CD4-positive, alpha-beta T cell (primary cell): Measurements from ENCODE around the gene PDE4B. TPM values are rescaled to one million over a fixed set of nuclear protein-coding genes. Genes with fewer than 3 reads are reported as not detected.

ENCODE experiments used
- ATAC-seq: fragments of 200-7000 bp; cut with Tn5 transposase; one replicate; pipeline ENCODE4 v1.10.0; 2022; ENCODE audit warnings: mild to moderate bottlenecking; ENCODE audit not compliant: poor library complexity
- CTCF ChIA-PET: fragments of 350-600 bp; sonication (Branson Sonifier 250); formaldehyde crosslinking; loops from one replicate; lab custom pipeline; 2021; ENCODE audit warnings: antibody characterized with exemption, inconsistent platforms; lab: Charles Lee
- POLR2A ChIA-PET: fragments of 350-600 bp; sonication (Branson Sonifier 250); formaldehyde crosslinking; loops from one replicate; lab custom pipeline; 2021; ENCODE audit warnings: antibody characterized with exemption, inconsistent platforms; lab: Charles Lee
- DNase-seq, 14 experiments: peaks; one replicate each; pipeline ENCODE4 v3.0.0-alpha.2; 2013 to 2020; ENCODE audit warnings: mixed read lengths in 2 of 14
- H3K27ac ChIP-seq, 2 donors: one replicate each; pipeline versions ENCODE4 v1.5.1 to v1.7.0; 2013; ENCODE audit warnings: low read length in 2 of 2, low read depth in 1 of 2, mild to moderate bottlenecking in 1 of 2
- H3K27me3 ChIP-seq, 2 experiments: 1 replicate in 1 of 2; 2 replicates in 1 of 2; pipeline versions ENCODE4 v1.6.1 to v1.7.0; 2013; ENCODE audit warnings: low read length in 2 of 2, control low read depth in 1 of 2, mild to moderate bottlenecking in 1 of 2, moderate library complexity in 1 of 2; ENCODE audit not compliant: insufficient read depth in 2 of 2, control insufficient read depth in 1 of 2
- H3K36me3 ChIP-seq: one replicate; pipeline ENCODE4 v1.6.1; 2013; ENCODE audit warnings: low read length, control low read depth; ENCODE audit not compliant: insufficient read depth
- H3K4me1 ChIP-seq: one replicate; pipeline ENCODE4 v1.6.1; 2013; ENCODE audit warnings: low read length, control low read depth; ENCODE audit not compliant: insufficient read depth
- H3K4me3 ChIP-seq: one replicate; pipeline ENCODE4 v1.5.1; 2013; ENCODE audit warnings: mild to moderate bottlenecking, low read length, moderate library complexity
- H3K9me3 ChIP-seq, 2 experiments: 1 replicate in 1 of 2; 2 replicates in 1 of 2; pipeline versions ENCODE4 v1.6.1 to v1.7.0; 2013; ENCODE audit warnings: low read length in 2 of 2, mild to moderate bottlenecking in 2 of 2, control low read depth in 1 of 2, moderate library complexity in 1 of 2; ENCODE audit not compliant: control insufficient read depth in 1 of 2, insufficient read depth in 1 of 2
- H3K27ac Mint-ChIP-seq: one replicate; pipeline ENCODE4 v1.8.0; 2020; ENCODE audit warnings: mixed read lengths
- H3K27me3 Mint-ChIP-seq: one replicate; pipeline ENCODE4 v1.8.0; 2021; ENCODE audit warnings: mixed read lengths
- H3K36me3 Mint-ChIP-seq: one replicate; pipeline ENCODE4 v1.8.0; 2021; ENCODE audit warnings: low read depth, mixed read lengths
- H3K4me1 Mint-ChIP-seq: one replicate; pipeline ENCODE4 v1.8.0; 2021; ENCODE audit warnings: low read depth, mixed read lengths
- H3K4me3 Mint-ChIP-seq: one replicate; pipeline ENCODE4 v1.8.0; 2020; ENCODE audit warnings: mild to moderate bottlenecking, mixed read lengths
- H3K9me3 Mint-ChIP-seq: one replicate; pipeline ENCODE4 v1.8.0; 2020; ENCODE audit warnings: mixed read lengths
- CTCF ChIP-seq: fragments of 200-600 bp; IDR thresholded peaks from one replicate; pipeline ENCODE4 v1.8.0; 2022; ENCODE audit warnings: antibody characterized with exemption, mild to moderate bottlenecking
- intact Hi-C, 2 experiments: fragments of 100-400 bp; cut with DNase I in 1 of 2; cut with micrococcal nuclease in 1 of 2; formaldehyde crosslinking; loops; one replicate each; pipeline versions ENCODE4 v1.15.1 to v1.9.0; 2023 to 2025; cut with DNase I, micrococcal nuclease
- total RNA-seq, 174 experiments: library from RNA in 2 of 174; stranded (reverse) in 2 of 174; gene quantifications; one replicate each; pipeline ENCODE4 v1.2.3 and lab custom pipeline; 2021 to 2026

The PDE4B gene
- total RNA-seq, 2 experiments from 2014 or later, result 155 to 159 TPM

DNA sequence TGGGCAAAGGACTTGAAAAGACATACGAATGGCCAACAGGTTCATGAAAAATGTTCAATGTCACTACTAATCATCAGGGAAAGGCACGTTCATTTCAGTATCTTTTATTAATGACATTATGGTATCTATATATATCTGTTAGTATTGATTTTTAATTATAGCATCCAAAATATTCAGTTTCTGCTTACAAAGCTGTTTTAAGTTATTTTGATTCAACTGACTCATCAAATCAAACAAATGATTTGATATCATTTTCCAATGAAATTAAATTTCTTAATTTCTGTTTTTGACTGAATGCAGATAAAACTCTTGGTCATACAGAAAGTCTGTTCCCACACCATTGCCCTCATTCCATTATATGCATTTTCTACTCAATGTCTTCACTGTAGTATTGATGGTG is 315.9 kb downstream of the PDE4B start:
- Histone ChIP-seq H3K27me3 (no peaks in the 10 kb centered on the region), H3K4me3 (no peak overlapping the region), H3K4me1 (no peaks in the 10 kb centered on the region), H3K36me3 (no peaks in the 10 kb centered on the region), H3K9me3 (no peaks in the 10 kb centered on the region), H3K27ac (no peak overlapping the region)
- peaks cover 22% of the 10 kb centered on the region for H3K27me3 Mint-ChIP-seq
- H3K36me3 Mint-ChIP-seq, result no peaks in the 10 kb centered on the region
- no peak overlapping the region for H3K27ac Mint-ChIP-seq
- POLR2A ChIA-PET, result no interaction called here
- CTCF ChIA-PET, result interaction anchor here (0.6 kb wide), 1 partner anchor 31 kb away, joined by 9 read pairs; no protein-coding TSS in a partner anchor
- H3K4me1 Mint-ChIP-seq, result no peaks in the 10 kb centered on the region
- no peak for ATAC-seq
- DNase-seq, result no peak
- intact Hi-C loops, result no loop called here
- no peak overlapping the region for H3K4me3 Mint-ChIP-seq
- no peak for TF ChIP-seq CTCF
- H3K9me3 Mint-ChIP-seq, result no peaks in the 10 kb centered on the region

- H3K27ac ChIP-seq, result no peak overlapping the region
- no peak for DNase-seq
- no peak overlapping the region for H3K4me3 ChIP-seq
- intact Hi-C loops, result no loop called here
- H3K36me3 ChIP-seq, result no peaks in the 10 kb centered on the region
- no peaks in the 10 kb centered on the region for H3K9me3 ChIP-seq
- ATAC-seq, result no peak
- H3K27me3 ChIP-seq, result peaks cover 0 to 3% of the 10 kb centered on the region in 2 experiments
- H3K27me3 Mint-ChIP-seq, result peaks cover 22% of the 10 kb centered on the region
- no peaks in the 10 kb centered on the region for H3K36me3 Mint-ChIP-seq
- no peak overlapping the region for H3K4me3 Mint-ChIP-seq
- no peaks in the 10 kb centered on the region for H3K4me1 Mint-ChIP-seq
- no peaks in the 10 kb centered on the region for H3K9me3 Mint-ChIP-seq
- ChIA-PET CTCF (no interaction called here), POLR2A (no interaction called here)
- H3K4me1 ChIP-seq, result no peaks in the 10 kb centered on the region
- no peak for TF ChIP-seq CTCF
- no peak overlapping the region for H3K27ac Mint-ChIP-seq
Observed at GRCh38 chr1:66112744-66113400, 320.2 kb downstream of the PDE4B start.

DNA sequence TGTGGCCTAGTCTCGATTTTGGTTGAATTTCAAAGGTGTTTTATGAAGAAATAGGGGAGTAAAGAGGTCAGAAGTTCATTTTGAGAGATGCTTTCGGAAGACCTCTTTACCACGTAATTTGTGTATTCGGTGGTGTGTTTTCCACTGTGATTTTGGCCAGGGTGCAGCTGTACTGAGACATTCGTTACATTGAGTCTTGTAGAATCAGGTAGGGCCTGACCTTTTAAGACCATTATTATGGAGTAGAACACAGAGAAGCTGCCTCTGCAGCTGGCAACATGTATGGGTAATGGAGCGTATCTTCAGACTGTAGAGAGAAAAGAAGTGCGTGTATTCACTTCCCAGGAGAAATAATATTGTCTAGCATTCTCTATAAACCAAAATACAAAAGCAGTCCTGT is 326.5 kb downstream of the PDE4B start:
- Histone ChIP-seq H3K4me3 (no peak overlapping the region), H3K36me3 (no peaks in the 10 kb centered on the region), H3K9me3 (no peaks in the 10 kb centered on the region), H3K27ac (no peak overlapping the region), H3K4me1 (no peaks in the 10 kb centered on the region), H3K27me3 (no peaks in the 10 kb centered on the region)
- POLR2A ChIA-PET, result no interaction called here
- Mint-ChIP-seq H3K9me3 (no peaks in the 10 kb centered on the region), H3K4me1 (no peaks in the 10 kb centered on the region), H3K27ac (no peak overlapping the region), H3K4me3 (no peak overlapping the region), H3K36me3 (no peaks in the 10 kb centered on the region), H3K27me3 (no peaks in the 10 kb centered on the region)
- CTCF ChIA-PET, result interaction anchor here (0.8 kb wide), 1 partner anchor 124 kb away, joined by 4 read pairs; no protein-coding TSS in a partner anchor
- no peak for DNase-seq
- intact Hi-C loops, result no loop called here
- no peak for ATAC-seq
- no peak for TF ChIP-seq CTCF
